HG02759 (cell line): ENCODE measurements around the gene DSE.

Experiments
- ATAC-seq: cut with Tn5 transposase; IDR thresholded peaks from one replicate; pipeline ENCODE4 v1.9.1; 2021; ENCODE audit warnings: mild to moderate bottlenecking, moderate library complexity; ENCODE audit not compliant: unreplicated experiment

Gene DSE

DNA sequence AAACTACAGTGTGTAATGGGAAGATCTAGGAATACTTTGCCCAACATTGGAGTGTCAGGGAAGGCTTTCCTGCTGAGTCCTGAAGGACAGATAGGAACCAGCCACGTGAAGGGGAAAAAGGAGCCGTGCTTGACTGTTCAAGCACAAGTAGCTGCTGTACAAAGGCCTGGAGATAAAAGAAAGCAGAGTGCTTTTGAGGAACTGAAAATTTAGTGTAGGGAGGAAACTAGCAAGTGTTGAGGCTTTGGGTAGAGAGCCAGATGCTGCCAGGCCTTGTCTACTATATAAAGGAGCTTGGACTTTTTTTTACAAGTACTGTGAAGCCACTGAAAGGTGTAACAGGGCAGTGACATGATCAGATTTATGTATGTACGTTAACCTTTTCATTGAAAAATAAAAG is 39.0 kb downstream of the DSE start:
- peak; percentile 83 for ATAC-seq

DNA sequence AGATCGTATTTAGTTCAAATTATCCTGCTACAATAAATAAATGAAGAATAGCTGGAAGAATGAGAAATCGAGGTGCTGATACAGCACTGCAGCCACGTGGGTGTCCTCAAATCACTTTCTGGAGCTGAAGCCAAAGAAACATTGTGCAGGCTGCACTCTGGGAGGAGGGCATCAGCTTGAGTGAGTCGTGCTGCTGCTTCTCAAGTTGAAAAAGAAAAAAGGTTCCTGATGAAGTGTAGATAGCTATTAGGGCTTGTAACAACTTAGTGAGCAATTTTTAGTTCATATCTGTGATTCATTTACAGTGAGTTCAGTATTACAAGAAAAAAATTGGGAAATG is 40.5 kb downstream of the DSE start:
- no peak for ATAC-seq

DNA sequence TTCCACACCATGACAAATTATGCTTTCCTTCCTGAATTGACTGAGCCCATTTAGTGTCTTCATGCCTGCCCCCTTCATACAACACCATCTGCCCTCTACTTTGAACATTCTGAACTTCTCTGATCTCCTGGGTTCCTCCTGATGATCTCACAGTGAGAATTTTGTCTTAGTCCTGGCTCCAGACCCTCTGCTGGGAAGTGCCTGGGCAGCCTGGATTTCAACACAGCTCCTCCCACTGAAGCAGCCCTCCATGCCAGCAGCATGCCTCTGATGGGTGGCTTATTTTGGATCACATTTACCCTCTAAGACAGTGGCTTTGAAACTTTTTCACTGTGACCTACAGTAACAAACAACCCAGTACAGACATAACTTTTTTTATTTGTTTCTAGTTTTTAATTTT is 41.5 kb downstream of the DSE start:
- no peak for ATAC-seq

DNA sequence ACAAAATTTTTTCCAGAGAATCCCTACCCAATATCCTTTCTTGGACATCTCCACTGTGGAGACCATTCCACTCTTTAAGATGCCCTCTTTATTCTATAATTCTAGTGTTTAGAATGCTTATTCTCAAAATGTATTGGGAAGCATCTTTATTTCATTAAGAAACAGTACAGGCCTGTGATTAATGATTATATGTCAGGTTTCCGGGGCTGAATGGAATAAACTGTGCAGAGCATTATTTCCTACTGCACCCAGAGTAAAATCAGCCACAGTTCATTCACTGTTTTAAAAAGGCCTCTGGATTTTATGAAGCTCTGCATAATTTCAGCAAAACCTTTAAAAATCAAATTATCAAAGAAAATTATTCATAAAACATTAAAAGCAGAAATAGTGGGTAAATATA is 42.6 kb downstream of the DSE start:
- ATAC-seq, result no peak

DNA sequence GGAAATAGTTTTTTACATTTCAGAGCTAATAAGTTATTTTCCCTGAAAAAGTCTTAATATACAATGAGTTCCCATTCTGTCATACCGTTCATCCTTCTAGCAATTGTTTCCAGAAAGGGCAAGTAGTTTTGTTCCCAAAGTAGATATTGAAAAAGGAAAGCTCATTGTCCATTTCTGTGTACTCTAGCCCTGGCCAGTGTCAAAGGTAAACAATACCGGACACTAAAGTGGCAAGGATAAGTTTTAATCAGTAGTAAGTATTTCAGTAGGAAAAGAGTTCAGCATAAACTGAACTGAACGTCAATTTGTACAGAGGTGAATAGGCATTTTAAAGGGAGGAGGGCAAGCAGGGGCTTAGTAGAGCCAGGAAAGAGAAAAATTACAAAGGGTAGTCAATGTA is 46.9 kb downstream of the DSE start:
- ATAC-seq, result no peak

DNA sequence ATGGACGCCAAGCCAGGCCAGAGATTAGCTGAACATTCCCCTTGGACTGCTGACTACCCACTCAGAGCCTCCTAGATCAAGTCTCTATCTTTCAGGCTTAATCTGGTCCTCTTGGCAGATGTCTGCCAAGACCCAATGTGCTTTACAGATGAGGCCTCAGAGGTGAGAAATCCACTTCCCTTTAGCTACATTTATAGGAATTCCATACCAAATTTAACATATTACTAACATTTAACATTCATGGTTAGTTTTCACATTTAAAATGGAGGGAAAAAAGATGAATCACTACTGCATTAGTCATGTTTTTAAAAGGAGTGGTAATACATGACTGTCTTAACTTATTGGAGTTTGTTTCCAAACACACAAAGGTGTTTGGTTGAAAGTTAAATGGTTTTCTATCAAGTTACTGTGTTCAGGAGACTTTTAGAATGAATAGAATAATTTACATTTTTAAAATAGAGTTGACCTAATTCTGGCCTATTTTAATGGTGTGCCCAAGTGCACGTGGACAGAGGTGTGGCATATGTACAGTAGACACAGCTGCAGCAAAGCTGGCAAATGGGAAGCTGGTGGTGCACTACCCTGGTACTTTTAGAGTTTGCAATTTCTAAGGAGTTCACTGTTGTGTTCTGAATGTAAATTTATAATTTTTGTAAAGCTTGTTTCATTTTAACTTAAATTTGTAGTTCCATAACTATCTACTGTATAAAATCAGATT is 48.5 kb downstream of the DSE start:
- ATAC-seq, result no peak

DNA sequence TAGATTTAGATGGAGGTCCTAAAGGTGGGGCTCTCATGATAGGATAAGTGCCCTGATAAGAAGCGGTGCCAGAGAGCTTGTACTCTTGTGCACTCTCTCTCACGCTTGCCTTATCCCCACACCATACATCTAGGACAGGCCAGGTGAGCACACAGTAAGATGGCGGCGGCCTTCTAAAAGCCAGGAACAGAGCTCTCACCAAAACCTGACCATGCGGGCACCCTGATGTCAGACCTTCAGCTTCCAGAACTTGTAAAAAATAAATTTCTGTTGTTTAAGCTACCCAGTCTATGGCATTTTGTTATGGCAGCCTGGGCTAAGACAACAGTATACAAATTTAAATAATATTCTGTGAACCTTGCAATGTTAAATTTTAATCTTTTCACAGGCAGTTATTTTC is 49.6 kb downstream of the DSE start:
- ATAC-seq, result no peak

DNA sequence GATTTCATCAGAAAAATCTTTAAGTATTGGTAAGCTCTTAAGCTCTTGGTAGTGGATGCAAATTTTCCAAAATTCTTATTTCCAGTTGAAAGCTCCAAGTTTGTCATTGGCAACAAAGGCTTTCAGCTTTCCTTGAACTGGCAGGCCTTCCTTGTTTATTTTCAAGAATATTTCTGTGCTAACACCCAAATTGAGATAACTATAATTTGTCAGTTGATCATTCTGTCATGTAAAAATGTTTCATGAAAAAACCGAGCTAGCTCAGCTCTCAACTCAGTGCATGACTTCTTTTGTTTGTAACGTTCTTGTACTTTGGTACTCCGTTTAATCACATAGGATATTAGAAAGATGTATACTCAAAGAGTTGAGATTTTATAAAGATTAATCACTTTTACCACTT is 51.5 kb downstream of the DSE start:
- ATAC-seq, result no peak

DNA sequence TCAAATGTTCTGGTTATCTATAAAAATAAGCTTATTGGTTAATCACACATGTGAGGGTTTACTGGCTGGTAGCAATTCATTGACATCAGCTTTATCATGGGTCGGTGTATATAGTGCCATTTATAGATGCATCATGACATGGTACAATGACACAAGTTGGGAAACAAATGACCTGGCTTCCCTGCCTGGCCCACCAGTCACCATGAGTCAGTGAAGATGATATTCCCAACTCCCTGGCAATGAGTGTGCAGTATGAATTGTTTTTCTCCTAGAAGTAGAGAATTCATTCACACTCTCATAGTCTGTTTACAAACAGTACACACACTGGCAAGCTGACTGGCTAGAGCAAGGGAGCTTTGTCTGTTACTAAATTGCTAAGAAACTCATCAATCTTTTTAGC is 53.3 kb downstream of the DSE start:
- ATAC-seq, result no peak

DNA sequence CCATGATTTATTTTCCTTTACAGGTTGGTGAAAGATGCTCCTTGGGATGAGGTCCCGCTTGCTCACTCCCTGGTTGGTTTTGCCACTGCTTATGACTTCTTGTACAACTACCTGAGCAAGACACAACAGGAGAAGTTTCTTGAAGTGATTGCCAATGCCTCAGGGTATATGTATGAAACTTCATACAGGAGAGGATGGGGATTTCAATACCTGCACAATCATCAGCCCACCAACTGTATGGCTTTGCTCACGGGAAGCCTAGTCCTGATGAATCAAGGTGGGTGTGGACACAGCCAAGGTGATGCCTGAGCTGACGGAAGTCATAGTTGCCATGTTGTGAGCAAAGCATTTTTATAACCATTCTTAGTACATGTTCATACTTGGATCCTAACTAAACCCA is 55.8 kb downstream of the DSE start:
- ATAC-seq, result no peak

DNA sequence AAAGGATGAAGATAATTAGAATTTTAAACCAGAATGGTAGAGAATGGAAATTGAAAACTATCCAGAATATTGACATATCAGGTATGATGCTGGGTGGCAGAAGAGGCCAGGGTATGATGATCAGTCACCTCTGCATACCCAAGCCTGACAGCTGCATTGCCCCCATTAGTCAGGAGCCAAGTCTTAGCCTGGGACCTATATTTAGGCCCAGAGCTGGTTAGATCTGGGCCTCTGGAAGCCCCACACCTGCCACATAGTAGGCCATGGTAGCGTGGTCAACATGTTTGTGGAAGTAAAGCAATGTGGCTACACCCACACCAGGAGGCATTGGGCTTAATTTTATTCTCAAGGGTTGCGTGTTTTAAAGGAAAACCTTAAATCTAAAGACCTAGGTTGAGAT is 58.4 kb downstream of the DSE start:
- no peak for ATAC-seq

DNA sequence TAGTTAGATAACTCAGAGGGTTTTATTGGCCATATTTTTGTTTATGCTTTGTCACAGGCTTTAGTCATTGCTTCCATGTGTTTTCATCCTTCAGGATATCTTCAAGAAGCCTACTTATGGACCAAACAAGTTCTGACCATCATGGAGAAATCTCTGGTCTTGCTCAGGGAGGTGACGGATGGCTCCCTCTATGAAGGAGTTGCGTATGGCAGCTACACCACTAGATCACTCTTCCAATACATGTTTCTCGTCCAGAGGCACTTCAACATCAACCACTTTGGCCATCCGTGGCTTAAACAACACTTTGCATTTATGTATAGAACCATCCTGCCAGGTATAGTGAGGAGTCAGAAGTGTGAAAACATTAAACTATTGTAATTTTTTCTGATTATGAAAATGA is 60.1 kb downstream of the DSE start:
- no peak for ATAC-seq

DNA sequence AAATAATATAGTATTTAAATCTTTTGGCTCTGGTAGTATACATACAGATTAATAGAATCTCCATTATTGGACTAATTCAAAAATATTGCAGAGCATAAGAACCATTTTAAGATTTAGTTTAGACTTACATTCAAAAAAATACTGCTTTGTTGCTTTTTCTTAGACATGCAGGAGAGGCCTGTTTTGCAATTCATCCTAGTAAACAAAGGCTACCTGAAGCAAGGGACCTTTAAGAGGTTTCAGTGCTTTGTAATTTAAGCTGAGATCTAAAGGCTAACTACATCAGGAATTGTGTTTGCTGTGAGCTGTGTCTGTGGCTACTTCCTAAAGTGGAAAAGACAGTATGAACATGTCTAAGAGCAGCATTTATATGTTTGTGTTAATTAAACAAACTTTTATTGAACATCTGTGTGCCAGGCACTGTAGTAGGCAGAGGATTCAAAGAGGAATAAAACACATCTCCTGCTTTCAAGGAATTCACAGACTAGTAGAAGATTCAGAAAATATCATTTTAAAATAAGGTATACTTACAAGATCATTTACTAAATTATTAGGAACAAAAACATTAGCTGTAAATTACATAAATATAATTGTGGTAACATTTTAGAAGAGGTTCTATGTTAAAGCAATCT is 61.3 kb downstream of the DSE start:
- no peak for ATAC-seq

DNA sequence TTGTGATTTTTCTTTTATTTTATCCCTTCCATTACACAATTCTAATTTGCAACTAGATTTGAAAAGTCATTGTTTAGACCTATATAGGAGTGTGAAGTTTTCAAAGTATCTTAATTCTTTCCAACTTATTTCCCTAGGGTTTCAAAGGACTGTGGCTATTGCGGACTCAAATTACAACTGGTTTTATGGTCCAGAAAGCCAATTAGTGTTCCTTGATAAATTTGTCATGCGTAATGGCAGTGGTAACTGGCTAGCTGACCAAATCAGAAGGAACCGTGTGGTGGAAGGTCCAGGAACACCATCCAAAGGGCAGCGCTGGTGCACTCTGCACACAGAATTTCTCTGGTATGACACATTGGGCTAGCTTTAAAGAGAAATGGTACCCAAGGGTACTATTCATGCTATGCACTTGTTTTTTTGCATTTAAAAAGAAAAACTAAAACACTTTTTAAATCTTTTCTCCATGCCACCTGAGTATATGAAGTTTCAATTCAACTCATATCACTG is 62.5 kb downstream of the DSE start:
- ATAC-seq, result no peak

DNA sequence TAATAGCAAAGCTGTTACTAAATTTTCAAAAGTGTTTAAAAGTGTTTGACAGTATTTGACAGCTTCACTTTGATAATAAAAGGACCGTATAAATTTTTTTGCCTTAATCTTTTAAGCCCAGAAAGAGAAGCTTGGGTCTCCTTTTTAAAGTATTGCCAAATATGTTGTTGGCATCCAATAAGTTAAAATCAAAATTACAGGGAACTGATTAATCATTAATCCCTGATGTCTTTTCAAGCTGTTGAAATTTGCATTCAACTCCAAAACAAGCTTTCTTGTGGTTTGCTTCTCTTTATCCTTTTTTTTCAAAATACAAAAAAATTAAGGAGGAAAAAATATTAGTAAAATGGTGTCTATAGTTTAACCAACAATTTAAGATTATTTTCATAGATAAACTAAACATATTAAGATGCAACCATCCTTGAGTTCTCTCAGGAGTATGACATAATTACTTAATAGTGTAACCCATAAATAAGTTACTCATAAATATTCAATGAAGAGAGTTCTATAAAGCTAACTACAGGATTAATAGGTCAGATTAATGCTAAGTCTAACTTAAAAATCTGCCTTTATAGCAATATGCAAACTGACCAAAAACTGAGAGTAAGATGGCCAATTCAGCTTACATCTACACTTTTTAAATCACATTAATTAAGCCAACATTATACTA is 63.4 kb downstream of the DSE start:
- ATAC-seq, result no peak

DNA sequence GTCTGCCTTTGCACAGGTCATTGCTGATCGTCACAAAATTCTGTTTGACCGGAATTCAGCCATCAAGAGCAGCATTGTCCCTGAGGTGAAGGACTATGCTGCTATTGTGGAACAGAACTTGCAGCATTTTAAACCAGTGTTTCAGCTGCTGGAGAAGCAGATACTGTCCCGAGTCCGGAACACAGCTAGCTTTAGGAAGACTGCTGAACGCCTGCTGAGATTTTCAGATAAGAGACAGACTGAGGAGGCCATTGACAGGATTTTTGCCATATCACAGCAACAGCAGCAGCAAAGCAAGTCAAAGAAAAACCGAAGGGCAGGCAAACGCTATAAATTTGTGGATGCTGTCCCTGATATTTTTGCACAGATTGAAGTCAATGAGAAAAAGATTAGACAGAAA is 65.8 kb downstream of the DSE start:
- ATAC-seq, result no peak

DNA sequence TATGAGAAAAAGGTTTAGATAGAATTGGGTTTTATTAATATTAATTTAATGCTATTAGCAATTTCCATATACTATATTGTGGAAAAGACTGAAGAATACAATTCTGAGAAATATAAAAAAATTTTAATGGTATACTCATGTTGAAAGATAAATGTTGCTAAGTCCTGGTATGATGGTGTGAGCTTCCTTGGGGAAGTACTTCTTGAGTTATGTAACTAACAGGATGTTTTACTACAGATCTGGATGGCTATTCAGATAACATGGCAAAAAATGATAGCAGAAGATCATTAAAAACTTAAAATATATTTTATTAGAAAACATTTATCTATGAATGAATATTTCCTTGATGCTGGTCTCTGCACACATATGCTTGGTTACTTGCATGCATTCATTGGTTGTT is 66.9 kb downstream of the DSE start:
- no peak for ATAC-seq

DNA sequence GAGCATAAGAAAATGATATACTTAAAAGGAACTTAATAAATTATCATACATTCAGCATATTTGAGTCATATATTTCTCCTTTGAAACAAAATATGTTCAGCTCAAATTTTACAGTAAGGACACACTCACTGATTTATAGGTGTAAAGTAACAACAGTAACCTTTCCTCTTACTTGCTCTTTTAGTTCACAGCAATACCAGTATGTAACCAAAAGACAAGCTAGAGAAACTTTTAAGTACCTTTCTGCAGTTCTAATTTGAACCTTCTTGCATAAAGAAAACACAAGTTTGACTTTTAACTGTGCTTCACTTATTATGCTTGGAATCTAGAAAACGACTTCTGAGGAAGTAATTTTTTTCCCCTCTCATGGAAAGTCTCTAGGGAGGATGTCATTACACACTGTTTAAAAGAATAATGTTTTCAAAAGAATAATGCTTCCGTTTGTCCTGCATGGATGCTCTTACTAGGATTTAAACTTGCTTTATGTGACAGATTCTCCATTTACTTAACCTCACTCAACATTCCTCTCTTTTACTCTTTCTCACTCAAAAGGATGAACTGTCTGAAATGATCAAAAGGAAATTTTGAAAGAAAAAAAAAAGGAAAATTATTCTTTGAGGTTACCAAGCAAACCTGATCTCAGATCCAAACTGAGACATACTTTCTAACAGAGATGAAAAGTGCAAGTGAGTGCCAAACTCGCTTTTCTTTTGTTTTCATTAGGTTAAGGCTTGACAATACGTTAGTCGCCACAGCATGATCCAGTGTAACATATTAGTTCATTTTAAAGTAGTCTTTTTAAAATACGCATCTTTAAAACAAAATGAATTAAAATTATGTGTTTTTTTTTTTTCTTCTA is 68.1 kb downstream of the DSE start:
- no peak for ATAC-seq

DNA sequence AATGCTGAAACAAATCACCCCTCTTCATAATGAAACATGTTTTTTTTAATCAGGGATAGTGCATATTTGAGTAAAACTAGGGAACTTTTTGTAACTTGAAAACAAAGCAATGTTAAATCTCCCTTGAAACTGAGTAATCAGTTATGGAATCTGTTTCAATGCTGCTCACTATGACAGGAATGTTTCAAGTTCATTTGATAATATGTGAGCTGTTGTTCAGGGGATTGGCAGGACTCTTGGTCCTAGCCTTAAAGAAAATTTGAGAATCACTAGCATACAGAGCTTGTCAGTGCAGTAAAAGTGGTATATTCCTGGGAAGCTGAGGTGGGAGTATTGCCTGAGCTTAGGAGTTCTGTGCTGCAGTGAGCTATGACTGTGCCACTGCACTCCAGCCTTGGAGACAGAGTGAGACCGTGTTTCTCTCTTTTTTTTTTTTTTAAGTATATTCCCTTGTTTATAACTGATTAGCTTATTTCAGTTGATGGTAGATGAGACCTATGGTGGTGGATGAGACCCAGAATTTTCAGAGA is 68.8 kb downstream of the DSE start:
- ATAC-seq, result no peak

DNA sequence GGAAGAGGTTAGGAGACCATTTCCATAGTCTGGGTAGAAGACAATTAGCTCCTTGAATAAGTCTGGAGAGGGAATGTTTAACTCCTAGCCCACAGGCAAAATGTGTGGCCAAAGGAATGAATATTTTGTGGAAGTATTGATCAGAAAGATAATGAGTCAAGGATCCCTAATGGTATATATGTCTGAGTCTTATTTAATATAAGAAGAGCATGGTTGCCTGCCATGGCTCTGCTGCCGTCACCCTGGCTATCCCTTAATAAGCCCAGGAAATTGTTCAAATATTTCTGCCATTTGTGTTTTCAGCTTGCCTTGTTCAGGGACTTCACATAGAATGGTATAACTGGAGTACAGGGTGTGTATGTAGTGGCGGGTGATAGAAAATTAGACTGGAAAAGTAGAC is 72.4 kb downstream of the DSE start:
- no peak for ATAC-seq

DNA sequence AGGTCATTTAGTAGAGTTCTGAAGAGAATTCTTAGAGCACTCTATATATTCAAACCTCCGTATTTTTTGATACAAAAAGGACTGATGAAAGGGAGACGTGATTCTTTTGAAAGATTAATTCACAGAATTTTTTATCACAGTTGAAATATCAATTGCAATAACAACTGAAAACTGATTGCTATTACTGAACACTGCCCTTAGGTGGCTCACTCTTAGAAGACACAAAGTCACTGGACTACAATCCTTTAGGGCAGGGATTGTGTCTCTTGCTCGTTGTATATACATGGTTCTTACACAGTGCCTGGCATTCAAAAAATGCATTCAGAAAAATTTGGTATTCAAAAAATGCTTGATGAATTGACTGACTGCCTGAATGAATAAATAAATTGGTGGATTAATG is 73.3 kb downstream of the DSE start:
- ATAC-seq, result peak; percentile 69
